HG03025 (cell line): ENCODE results near the gene G2E3.

Source experiments
- ATAC-seq: cut with Tn5 transposase; IDR thresholded peaks from one replicate; pipeline ENCODE4 v1.9.1; 2021; ENCODE audit warnings: mild to moderate bottlenecking, moderate library complexity; ENCODE audit not compliant: unreplicated experiment, low FRiP score

The G2E3 gene

GRCh38 chr14:30645600-30645999 lies 86.6 kb downstream of the G2E3 start:
- ATAC-seq = no peak

- ATAC-seq = peak; percentile 86
Measured at GRCh38 chr14:30648471-30648870, 89.5 kb downstream of the G2E3 start.

GRCh38 chr14:30651937-30652336 lies 93.0 kb downstream of the G2E3 start:
- no peak for ATAC-seq

DNA sequence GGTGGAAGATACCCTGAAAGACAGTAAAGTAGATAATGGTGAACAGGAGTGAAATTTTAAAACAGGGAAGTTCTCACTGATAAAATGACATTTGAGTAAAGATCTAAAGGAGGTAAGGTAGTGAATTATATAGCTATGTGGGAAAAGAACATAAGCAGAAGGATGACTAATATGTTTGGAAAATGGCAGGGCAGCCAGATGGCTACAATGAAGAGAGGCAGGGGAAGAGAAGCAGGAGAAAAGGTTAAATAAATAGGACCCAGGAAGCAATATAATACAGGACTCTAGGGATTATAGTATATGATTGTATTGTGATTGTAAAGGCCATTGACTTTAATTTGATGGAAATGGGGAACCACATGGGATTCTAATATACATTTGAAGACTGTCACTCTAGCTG lies 96.2 kb downstream of the G2E3 start:
- no peak for ATAC-seq

- no peak for ATAC-seq
Measured at GRCh38 chr14:30655658-30656057, 96.7 kb downstream of the G2E3 start.

GRCh38 chr14:30656190-30656632 lies 97.3 kb downstream of the G2E3 start:
- no peak for ATAC-seq

- no peak for ATAC-seq
Measured at GRCh38 chr14:30657050-30657449, 98.1 kb downstream of the G2E3 start.

DNA sequence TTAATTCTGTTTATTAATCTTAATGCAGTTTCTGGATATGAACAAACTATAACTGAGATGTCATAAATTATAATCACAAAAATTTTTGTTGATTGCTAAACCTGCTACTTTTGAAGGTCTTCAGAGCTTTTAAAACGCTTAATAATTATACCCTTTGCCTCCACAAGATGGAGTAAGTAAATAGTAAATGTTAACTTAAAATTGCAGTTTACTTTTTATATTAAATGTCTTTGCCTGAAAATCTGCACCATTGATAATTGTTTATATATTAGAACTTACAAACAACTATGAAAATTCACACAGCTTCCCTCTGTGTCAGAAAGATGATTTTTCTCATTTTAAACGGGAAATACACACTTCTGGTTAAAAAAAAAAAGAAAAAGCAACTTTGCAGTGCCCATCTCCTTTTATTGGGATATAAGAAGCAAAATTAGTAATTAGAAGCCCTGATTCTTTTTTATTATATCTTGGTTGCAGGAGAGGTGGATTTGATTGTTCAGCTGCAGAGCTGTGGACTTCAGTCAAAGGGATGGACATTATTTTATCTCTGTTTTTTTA lies 98.7 kb downstream of the G2E3 start:
- ATAC-seq = no peak

DNA sequence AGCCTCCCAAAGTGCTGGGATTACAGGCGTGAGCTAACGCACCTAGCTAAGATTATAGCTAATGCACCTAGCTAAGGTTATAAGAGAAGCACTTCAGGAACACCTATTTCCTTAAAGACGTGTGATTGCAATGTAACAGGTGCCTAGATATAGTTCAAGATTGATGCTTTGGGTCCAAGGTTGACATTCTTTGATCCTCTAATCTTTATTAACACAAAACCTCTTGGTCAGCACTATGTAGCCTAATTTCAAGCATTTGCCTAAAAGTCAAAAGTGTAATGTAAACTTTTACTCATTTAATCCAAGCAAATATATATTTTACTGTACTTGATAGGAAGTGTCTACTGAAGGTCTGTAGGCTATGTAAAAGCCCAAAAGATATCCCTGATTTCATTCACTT lies 99.7 kb downstream of the G2E3 start:
- ATAC-seq = no peak

DNA sequence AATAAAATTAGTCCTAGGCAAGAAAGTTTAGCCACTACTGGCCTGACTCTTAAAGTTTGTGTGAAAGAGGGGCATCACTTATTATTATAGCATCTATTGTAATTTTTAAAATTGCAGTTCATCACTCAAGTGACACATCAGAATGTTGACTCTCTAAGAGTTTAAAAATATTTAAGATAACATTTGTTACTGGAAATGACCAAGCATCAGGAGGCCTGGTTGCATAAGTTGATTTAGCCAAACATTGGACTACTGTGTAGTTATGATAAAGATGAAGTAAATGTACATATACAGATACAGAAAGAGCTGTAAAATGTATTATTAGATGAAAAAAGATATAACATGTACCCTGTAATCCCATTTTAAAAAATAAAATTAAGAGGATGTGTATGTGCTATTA lies 110.6 kb downstream of the G2E3 start:
- ATAC-seq = no peak
